Colonic mucosa (tissue), 4 donors: ENCODE measurements around the gene FLNC. TPM values are rescaled to one million over a fixed set of nuclear protein-coding genes. Genes with fewer than 3 reads are reported as not detected.

Experiments
- DNase-seq: peaks from one replicate; pipeline ENCODE4 v3.0.0-alpha.2; 2020
- H3K27ac ChIP-seq: fragments of 200-600 bp; one replicate; pipeline ENCODE4 v1.8.0; 2021
- H3K27me3 ChIP-seq: fragments of 200-600 bp; one replicate; pipeline ENCODE4 v1.8.0; 2021
- H3K36me3 ChIP-seq: fragments of 200-600 bp; one replicate; pipeline ENCODE4 v1.8.0; 2021
- H3K4me1 ChIP-seq: fragments of 200-600 bp; one replicate; pipeline ENCODE4 v1.8.0; 2021; ENCODE audit warnings: mild to moderate bottlenecking
- H3K4me3 ChIP-seq: fragments of 200-600 bp; one replicate; pipeline ENCODE4 v1.8.0; 2021
- H3K9ac ChIP-seq, 2 donors: one replicate each; pipeline ENCODE4 v1.7.0; 2013; ENCODE audit warnings: control low read depth in 2 of 2, low read depth in 2 of 2, low read length in 2 of 2
- H3K9me3 ChIP-seq: fragments of 200-600 bp; one replicate; pipeline ENCODE4 v1.8.0; 2021
- CTCF ChIP-seq: fragments of 200-600 bp; IDR thresholded peaks from one replicate; pipeline ENCODE4 v1.8.0; 2022; ENCODE audit warnings: antibody characterized with exemption, mild to moderate bottlenecking
- intact Hi-C: fragments of 100-400 bp; cut with DNase I; formaldehyde crosslinking; loops from one replicate; pipeline ENCODE4 v1.14.1; 2022
- total RNA-seq, 2 donors: library from RNA; stranded (reverse); fragmentation: NEBNext Ultra II Directional in 1 of 2; extraction: Animal tissue kit (Norgen Biotek cat#: 25700) in 1 of 2; gene quantifications; one replicate each; pipeline ENCODE4 v1.2.1, GENCODE V29; 2021
- donor health status: healthy.
- donor health status: DM: no; HTN: no; CAD: no.
- donor health status: DM: no; HTN: no; CAD: no.

Gene FLNC
- total RNA-seq, 2 donors from 2014 or later: 4.5 to 88.6 TPM

GRCh38 chr7:128796327-128796726 is 33.9 kb upstream of the FLNC start:
- Histone ChIP-seq H3K4me1 (peaks cover 4% of the 10 kb centered on the region), H3K9me3 (no peaks in the 10 kb centered on the region), H3K9ac (no peak overlapping the region), H3K27me3 (no peaks in the 10 kb centered on the region), H3K4me3 (no peak overlapping the region), H3K27ac (no peak overlapping the region), H3K36me3 (no peaks in the 10 kb centered on the region)
- no peak for TF ChIP-seq CTCF
- intact Hi-C loops: no loop called here
- no peak for DNase-seq

GRCh38 chr7:128799451-128799850 is 30.8 kb upstream of the FLNC start:
- H3K27ac ChIP-seq: no peak overlapping the region
- no peak overlapping the region for H3K9ac ChIP-seq
- TF ChIP-seq CTCF: no peak
- H3K9me3 ChIP-seq: no peaks in the 10 kb centered on the region
- H3K4me3 ChIP-seq: no peak overlapping the region
- no peaks in the 10 kb centered on the region for H3K36me3 ChIP-seq
- H3K27me3 ChIP-seq: no peaks in the 10 kb centered on the region
- H3K4me1 ChIP-seq: no peaks in the 10 kb centered on the region
- intact Hi-C loops: no loop called here
- no peak for DNase-seq

- Histone ChIP-seq H3K27ac (no peak overlapping the region), H3K36me3 (no peaks in the 10 kb centered on the region), H3K9ac (no peak overlapping the region), H3K27me3 (no peaks in the 10 kb centered on the region), H3K4me1 (no peaks in the 10 kb centered on the region), H3K4me3 (no peak overlapping the region), H3K9me3 (no peaks in the 10 kb centered on the region)
- TF ChIP-seq CTCF: no peak
- no peak for DNase-seq
- intact Hi-C loops: no loop called here
Observed at GRCh38 chr7:128800567-128800966, 29.6 kb upstream of the FLNC start.

- Histone ChIP-seq H3K4me3 (no peak overlapping the region), H3K27ac (no peak overlapping the region), H3K4me1 (no peaks in the 10 kb centered on the region), H3K9me3 (no peaks in the 10 kb centered on the region), H3K27me3 (no peaks in the 10 kb centered on the region), H3K36me3 (no peaks in the 10 kb centered on the region), H3K9ac (no peak overlapping the region)
- intact Hi-C loops: no loop called here
- peak; percentile 40 for DNase-seq
- no peak for TF ChIP-seq CTCF
Observed at GRCh38 chr7:128801003-128801402, 29.2 kb upstream of the FLNC start.

GRCh38 chr7:128801667-128802418 is 28.4 kb upstream of the FLNC start:
- Histone ChIP-seq H3K27ac (no peak overlapping the region), H3K9me3 (no peaks in the 10 kb centered on the region), H3K4me1 (no peaks in the 10 kb centered on the region), H3K27me3 (no peaks in the 10 kb centered on the region), H3K4me3 (no peak overlapping the region), H3K36me3 (no peaks in the 10 kb centered on the region), H3K9ac (no peak overlapping the region)
- no peak for DNase-seq
- TF ChIP-seq CTCF: no peak
- intact Hi-C loops: no loop called here
